Left lobe of liver (tissue), 2 donors: ENCODE data around the gene NOP58. TPM values are rescaled to one million over a fixed set of nuclear protein-coding genes. Genes with fewer than 3 reads are reported as not detected.
"Not testable (repeated sequence)": the region's sequence is repeated elsewhere in the genome, so short reads cannot be mapped to it uniquely, and the experiment has no call there.

Experiments used
- ATAC-seq: fragments of 200-7000 bp; cut with Tn5 transposase; one replicate; pipeline ENCODE4 v1.9.1; 2020; ENCODE audit warnings: mild to moderate bottlenecking, moderate library complexity
- DNase-seq: peaks from one replicate; pipeline ENCODE4 v3.0.0-alpha.2; 2020; ENCODE audit warnings: low spot score
- total RNA-seq: library from RNA; stranded (reverse); gene quantifications from one replicate; pipeline ENCODE4 v1.2.1, GENCODE V29; 2021
- donor health status: DM: no; HTN: no; CAD: no; lungs with moderate emphysema.
- donor health status: DM: no; HTN: yes; CAD: no.

NOP58 gene
- total RNA-seq, 1 donor from 2014 or later, result 18.8 TPM

DNA sequence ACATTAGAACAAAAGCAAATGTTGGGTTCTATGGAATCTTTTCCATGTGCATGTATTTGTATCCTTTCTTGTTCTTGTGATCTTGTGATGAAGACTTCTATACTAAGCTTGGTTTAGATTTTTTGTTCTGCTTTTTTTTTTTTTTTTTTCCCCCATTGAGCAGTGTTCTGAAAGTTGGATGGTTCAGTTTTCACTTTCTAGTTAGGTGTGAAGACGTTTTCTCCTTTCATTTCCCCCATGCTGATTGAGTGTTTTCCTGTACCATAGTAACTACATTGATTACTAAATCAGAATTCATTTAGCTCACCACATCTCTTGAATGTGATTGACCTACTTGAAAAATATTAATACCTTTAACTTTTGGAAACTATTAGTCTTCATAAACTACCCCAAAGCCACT is 34.1 kb downstream of the NOP58 start:
- ATAC-seq, result no peak
- no peak for DNase-seq

DNA sequence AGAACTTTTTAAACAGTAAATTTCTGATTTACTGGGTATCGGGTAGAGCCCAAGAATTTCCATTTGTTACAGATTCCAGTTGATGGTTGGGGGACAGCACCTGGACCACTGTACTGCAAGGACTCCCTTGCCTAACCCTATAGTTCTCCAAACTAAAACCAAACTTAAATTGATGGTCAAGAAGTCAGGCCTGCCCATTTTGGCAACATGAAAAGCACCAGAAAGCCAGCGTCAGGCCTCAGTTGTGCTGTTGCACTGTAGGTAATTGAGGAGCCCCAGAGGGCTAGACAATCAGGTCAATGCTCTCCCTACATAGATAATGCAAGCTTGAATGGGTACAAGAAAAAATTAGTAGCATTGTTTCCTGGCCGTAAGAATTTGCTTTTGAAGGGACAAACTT is 40.5 kb downstream of the NOP58 start:
- DNase-seq, result no peak
- ATAC-seq, result no peak

GRCh38 chr2:202307690-202308089 is 42.1 kb downstream of the NOP58 start:
- ATAC-seq (no peak), DNase-seq (no peak)

GRCh38 chr2:202311823-202312388 is 46.3 kb downstream of the NOP58 start:
- no peak for DNase-seq
- peak; percentile 20 for ATAC-seq

DNA sequence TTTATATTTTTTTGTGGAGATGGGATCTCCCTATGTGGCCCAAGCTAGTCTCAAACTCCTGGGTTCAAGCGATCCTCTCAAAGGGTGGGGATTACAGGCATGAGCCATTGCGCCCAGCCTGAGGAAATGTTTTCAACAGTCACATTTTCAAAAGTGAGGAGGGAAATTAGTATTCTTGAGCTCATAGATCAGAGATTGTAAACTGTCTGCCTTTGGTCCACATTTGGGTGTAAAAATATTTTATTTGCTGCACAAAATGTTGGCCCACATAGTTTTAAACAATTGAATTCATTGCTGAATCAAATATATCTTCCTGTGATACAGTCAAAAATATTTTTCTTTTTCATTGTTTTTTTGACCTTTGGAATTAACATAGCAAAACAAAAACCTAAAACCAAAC is 48.6 kb downstream of the NOP58 start:
- no peak for ATAC-seq
- DNase-seq, result no peak

DNA sequence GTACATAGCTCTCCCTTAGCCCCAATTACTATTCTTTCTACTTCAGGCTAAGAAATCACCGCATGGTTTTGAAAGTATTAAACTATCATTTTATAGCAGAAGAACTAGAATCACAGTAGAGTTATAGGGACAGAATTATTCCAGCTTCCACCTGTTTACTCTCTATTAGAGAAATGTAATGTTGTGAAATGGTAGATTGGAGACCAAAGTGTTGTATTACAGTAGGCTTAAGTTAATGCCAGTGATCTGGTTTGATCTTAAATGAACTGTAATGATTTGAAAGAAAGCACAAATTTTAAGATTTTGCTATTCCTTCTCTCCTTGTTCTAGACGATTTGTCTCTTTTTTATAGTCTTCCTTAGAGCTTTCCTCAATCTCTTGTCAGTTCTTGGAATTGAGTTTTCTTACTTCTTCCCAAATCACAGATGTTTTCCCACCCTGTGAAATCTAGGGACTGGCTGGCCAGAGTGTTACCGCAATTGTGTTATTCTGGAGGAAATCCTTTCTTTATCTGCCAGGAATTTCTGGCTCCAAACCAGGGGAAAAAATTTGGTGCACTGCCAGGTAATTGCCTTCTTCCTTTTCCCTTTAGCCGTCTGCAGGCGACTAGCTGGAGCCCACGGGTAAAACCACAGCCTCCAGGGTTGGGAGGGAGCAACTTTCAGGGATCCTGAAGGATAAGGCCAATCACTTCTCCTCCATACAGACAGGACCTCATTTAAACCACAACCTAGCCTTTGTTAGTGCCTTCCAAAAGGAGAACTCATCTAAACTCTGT is 51.7 kb downstream of the NOP58 start:
- ATAC-seq (peak; percentile 87), DNase-seq (peak; percentile 79)

DNA sequence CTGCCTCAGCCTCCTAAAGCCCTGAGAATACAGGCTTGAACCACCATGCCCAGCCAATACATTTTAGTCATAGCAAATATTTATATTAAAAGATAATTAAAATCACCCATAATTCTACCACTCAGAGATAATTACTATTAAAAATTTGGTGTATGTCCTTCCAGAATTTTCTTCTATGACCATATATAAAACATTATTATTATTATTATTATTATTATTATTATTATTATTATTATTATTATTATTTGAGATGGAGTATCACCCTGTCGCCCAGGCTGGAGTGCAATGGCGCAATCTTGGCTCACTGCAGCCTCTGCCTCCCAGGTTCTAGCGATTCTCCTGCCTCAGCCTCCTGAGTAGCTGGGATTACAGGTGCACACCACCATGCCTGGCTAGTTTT is 54.8 kb downstream of the NOP58 start:
- DNase-seq, ATAC-seq: not testable (repeated sequence)

- no peak for DNase-seq
- ATAC-seq, result no peak
These were observed 56.9 kb downstream of the NOP58 start for GRCh38 chr2:202322435-202322834.

GRCh38 chr2:202327858-202328257 is 62.3 kb downstream of the NOP58 start:
- ATAC-seq, result no peak
- no peak for DNase-seq

GRCh38 chr2:202335791-202336467 is 70.4 kb downstream of the NOP58 start:
- DNase-seq, result no peak
- no peak for ATAC-seq

GRCh38 chr2:202337151-202337550 is 71.6 kb downstream of the NOP58 start:
- ATAC-seq (no peak), DNase-seq (no peak)

GRCh38 chr2:202337706-202338346 is 72.3 kb downstream of the NOP58 start:
- ATAC-seq, result no peak

GRCh38 chr2:202339071-202339870 is 73.7 kb downstream of the NOP58 start:
- ATAC-seq, result no peak
- DNase-seq, result no peak

More at GRCh38 chr2:202337706-202338346, 72.3 kb downstream of the NOP58 start:
- DNase-seq, result no peak

GRCh38 chr2:202344178-202344577 is 78.6 kb downstream of the NOP58 start:
- no peak for ATAC-seq
- DNase-seq, result no peak

- DNase-seq, result no peak
- no peak for ATAC-seq
These were observed 80.6 kb downstream of the NOP58 start for GRCh38 chr2:202346180-202346579.

Other genes with a start within 250 kb of the NOP58 start
- 0.75 TPM for gene FZD7, start 231.9 kb upstream of the NOP58 start, total RNA-seq
- gene KIAA2012, start 192.5 kb upstream of the NOP58 start, total RNA-seq, result 0.30 TPM
- 46.4 TPM for gene SUMO1, start 27.2 kb upstream of the NOP58 start, total RNA-seq
- gene BMPR2, start 110.6 kb downstream of the NOP58 start, total RNA-seq, result 15.0 TPM